Measurements from ENCODE around the gene KCNIP4.

KCNIP4 gene

GRCh38 chr4:21845663-21846062 is 102.9 kb downstream of the KCNIP4 start:
- no peak overlapping the region for H3K4me3 ChIP-seq (ENCODE audit: low read length)
- no peak for DNase-seq (ENCODE audit: low read depth)
- TF ChIP-seq CTCF (IDR thresholded peaks at IDR 0.05; ENCODE audit: insufficient read depth, low read depth, low read length, missing control alignments), result no peak

DNA sequence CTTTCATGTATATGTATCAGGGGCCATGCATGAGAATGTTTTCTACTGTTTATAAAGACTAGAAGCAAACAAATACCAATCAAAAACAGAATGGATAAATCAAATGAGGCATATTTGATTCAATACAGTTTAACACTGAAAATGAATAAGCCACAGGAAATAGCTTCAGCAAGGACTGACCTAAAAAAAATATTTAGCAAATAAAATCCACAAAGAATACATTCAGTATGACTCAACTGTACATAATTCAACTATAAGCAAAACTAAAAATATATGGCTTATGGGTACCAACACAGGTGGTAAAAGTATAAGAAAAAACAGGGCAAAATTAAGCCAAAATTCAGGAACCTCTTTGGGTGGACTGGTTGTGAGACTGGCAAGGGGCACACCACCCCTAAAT is 112.9 kb downstream of the KCNIP4 start:
- no peak for TF ChIP-seq CTCF (IDR thresholded peaks at IDR 0.05; ENCODE audit: insufficient read depth, low read depth, low read length, missing control alignments)
- no peak overlapping the region for H3K4me3 ChIP-seq (ENCODE audit: low read length)
- DNase-seq (ENCODE audit: low read depth), result no peak

DNA sequence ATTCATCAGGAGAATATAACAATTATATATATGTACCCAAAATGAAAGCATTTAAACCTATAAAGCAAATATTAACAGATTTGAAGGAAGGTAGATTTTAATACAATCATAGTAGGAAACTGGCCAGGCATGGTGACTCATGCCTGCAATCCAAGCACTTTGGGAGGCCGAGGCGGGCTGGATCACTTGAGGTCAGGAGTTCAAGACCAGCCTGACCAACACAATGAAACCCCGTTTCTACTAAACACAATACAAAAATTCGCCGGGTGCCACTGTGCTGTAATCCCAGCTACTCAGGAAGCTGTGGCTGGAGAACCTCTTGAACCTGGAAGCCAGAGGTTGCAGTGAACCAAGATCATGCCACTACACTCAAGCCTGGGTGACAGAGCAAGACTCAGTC is 118.3 kb downstream of the KCNIP4 start:
- no peak overlapping the region for H3K4me3 ChIP-seq (ENCODE audit: low read length)
- no peak for DNase-seq (ENCODE audit: low read depth)
- no peak for TF ChIP-seq CTCF (IDR thresholded peaks at IDR 0.05; ENCODE audit: insufficient read depth, low read depth, low read length, missing control alignments)

- no peak overlapping the region for H3K4me3 ChIP-seq (ENCODE audit: low read length)
- TF ChIP-seq CTCF (IDR thresholded peaks at IDR 0.05; ENCODE audit: insufficient read depth, low read depth, low read length, missing control alignments), result no peak
- no peak for DNase-seq (ENCODE audit: low read depth)
Observed at GRCh38 chr4:21827575-21827974, 121.0 kb downstream of the KCNIP4 start.

DNA sequence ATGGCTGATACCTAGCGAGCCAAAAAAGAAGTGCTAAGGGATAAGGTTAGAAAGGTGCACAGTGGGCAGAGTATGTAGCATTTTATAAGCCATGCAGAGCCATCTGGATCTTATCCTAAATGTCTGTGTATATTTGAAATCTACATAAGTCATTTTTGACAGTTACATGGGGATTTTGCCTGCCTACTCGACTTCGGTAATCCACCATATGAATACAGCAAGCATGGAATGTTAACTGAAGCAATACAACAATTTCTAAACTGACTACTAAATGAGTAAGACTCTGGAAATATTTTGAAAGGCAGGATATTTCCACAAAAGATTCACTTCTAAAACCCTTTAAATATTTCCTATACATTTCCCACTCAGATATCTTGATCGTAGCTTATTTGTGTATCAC is 122.5 kb downstream of the KCNIP4 start:
- TF ChIP-seq CTCF (IDR thresholded peaks at IDR 0.05; ENCODE audit: insufficient read depth, low read depth, low read length, missing control alignments), result no peak
- DNase-seq (ENCODE audit: low read depth), result no peak
- H3K4me3 ChIP-seq (ENCODE audit: low read length), result no peak overlapping the region

- no peak for TF ChIP-seq CTCF (IDR thresholded peaks at IDR 0.05; ENCODE audit: insufficient read depth, low read depth, low read length, missing control alignments)
- no peak for DNase-seq (ENCODE audit: low read depth)
Observed at GRCh38 chr4:21819086-21819485, 129.5 kb downstream of the KCNIP4 start.

DNA sequence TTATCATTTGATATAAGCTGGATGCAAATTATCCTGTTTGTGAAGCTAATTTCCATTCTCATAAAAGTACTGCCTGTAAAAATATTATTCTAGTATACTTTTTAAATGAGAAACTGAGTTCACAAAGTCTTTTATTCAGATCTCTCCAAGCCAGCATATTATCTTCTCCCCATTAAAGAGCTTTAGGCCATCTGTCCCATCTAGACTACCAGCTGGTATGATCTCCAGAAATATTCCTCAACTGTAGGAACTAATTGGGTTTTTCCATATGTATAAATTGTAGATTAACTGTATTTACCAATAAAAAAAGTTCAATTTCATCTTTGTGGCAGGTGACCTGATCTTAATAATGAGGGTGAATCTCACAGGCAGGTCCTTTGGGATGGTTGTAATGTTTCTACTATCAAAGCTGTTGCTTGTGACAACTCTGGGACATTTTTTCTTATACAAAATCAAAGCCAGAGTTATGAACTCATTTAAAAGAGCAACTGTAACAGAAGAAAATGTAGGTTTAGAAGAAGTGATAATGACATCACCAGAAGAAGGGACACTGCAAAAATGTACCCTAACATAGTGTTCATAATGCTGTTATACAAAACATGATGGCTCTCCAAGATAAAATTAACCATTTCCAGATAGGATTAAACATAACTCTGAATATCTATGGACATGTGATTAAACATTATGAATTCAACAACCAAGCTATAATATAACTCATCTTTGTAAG is 132.8 kb downstream of the KCNIP4 start:
- no peak for TF ChIP-seq CTCF (IDR thresholded peaks at IDR 0.05; ENCODE audit: insufficient read depth, low read depth, low read length, missing control alignments)
- DNase-seq (ENCODE audit: low read depth), result no peak
- no peak overlapping the region for H3K4me3 ChIP-seq (ENCODE audit: low read length)

More at GRCh38 chr4:21819086-21819485, 129.5 kb downstream of the KCNIP4 start:
- H3K4me3 ChIP-seq (ENCODE audit: low read length), result no peak overlapping the region
